OCI-LY3 (cell line): ENCODE measurements around the gene TMEFF2.

Experiments used
- H2AFZ ChIP-seq: fragments of 200-600, 300-600 bp; shearing (Covaris generic); 2 replicates; pipeline ENCODE4 v1.6.0; 2014; ENCODE audit warnings: antibody characterized with exemption, low read depth, low read length
- H3K27ac ChIP-seq: fragments of 200-600, 300-600 bp; sonication (generic); 2 replicates; pipeline ENCODE4 v1.5.1; 2014; ENCODE audit warnings: mild to moderate bottlenecking, low read length, moderate library complexity, mixed read lengths
- H3K27me3 ChIP-seq: fragments of 200-600, 300-600 bp; sonication (generic); 2 replicates; pipeline ENCODE4 v1.6.1; 2014; ENCODE audit warnings: low read depth, low read length, mixed read lengths
- H3K36me3 ChIP-seq: fragments of 200-600, 300-600 bp; sonication (generic); replicated peaks from 2 replicates; pipeline ENCODE3; 2014; ENCODE audit warnings: low read depth, low read length, mixed read lengths
- H3K4me1 ChIP-seq: fragments of 300-600, 200-600 bp; sonication (generic); 2 replicates; pipeline ENCODE4 v1.6.1; 2014; ENCODE audit warnings: low read length, mixed read lengths
- H3K4me2 ChIP-seq: fragments of 200-600, 300-600 bp; sonication (generic); 2 replicates; pipeline ENCODE4 v1.6.1; 2014; ENCODE audit warnings: low read length, mixed read lengths
- H3K4me3 ChIP-seq: fragments of 300-600, 200-600 bp; sonication (generic); 2 replicates; pipeline ENCODE4 v1.5.1; 2014; ENCODE audit warnings: antibody characterized with exemption, mild to moderate bottlenecking, low read length, moderate library complexity
- H3K79me2 ChIP-seq: fragments of 300-600, 200-600 bp; shearing (Covaris generic); 2 replicates; pipeline ENCODE4 v1.6.1; 2014; ENCODE audit warnings: mild to moderate bottlenecking, low read length, mixed read lengths
- H3K9ac ChIP-seq: fragments of 300-600, 200-600 bp; shearing (Covaris generic); 2 replicates; pipeline ENCODE4 v1.6.0; 2014; ENCODE audit warnings: mild to moderate bottlenecking, low read length, moderate library complexity
- H3K9me3 ChIP-seq: fragments of 200-600, 300-600 bp; shearing (Covaris generic); 2 replicates; pipeline ENCODE4 v1.6.1; 2014; ENCODE audit warnings: low read length, mixed read lengths; ENCODE audit not compliant: insufficient read depth
- H4K20me1 ChIP-seq: fragments of 200-600, 300-600 bp; sonication (generic); 2 replicates; pipeline ENCODE4 v1.6.1; 2016; ENCODE audit warnings: low read length, mixed read lengths; ENCODE audit not compliant: insufficient read depth
- EZH2phosphoT487 ChIP-seq: fragments of 200-600 bp; shearing (Covaris generic); IDR thresholded peaks from 2 replicates; pipeline ENCODE4 v1.6.1; 2018; ENCODE audit warnings: antibody characterized with exemption, mixed run types, low read depth
- TF ChIP-seq, protein P1 (sequence below): fragments of 200-600, 300-600 bp; sonication (generic); IDR thresholded peaks from 2 replicates; pipeline ENCODE4 v1.5.1; 2014; ENCODE audit warnings: antibody characterized with exemption, low read length, low read depth

Gene TMEFF2

DNA sequence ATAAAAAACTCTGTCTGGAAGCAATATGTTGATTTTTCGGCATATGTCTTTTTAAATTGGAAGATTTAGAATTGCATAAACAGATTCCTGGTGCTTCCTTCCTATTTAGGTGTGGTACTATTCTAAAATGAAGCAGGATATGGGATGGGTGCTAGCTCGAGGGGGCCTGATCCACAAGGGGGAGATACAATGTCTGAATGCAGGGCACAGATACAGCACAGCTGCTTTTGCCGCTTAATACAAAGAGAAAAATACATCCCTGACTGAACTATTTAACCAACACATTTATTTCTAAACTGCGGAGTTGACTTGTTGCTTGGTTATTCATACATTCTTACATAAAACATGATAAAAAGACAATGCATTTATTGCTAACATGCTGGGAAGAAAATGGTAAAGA lies 169.1 kb downstream of the TMEFF2 start:
- TF ChIP-seq, protein P1, sequence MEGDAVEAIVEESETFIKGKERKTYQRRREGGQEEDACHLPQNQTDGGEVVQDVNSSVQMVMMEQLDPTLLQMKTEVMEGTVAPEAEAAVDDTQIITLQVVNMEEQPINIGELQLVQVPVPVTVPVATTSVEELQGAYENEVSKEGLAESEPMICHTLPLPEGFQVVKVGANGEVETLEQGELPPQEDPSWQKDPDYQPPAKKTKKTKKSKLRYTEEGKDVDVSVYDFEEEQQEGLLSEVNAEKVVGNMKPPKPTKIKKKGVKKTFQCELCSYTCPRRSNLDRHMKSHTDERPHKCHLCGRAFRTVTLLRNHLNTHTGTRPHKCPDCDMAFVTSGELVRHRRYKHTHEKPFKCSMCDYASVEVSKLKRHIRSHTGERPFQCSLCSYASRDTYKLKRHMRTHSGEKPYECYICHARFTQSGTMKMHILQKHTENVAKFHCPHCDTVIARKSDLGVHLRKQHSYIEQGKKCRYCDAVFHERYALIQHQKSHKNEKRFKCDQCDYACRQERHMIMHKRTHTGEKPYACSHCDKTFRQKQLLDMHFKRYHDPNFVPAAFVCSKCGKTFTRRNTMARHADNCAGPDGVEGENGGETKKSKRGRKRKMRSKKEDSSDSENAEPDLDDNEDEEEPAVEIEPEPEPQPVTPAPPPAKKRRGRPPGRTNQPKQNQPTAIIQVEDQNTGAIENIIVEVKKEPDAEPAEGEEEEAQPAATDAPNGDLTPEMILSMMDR: no peak
- no peak for TF ChIP-seq EZH2phosphoT487
- Histone ChIP-seq H3K27ac (no peak overlapping the region), H3K36me3 (no peaks in the 10 kb centered on the region), H3K4me2 (no peak overlapping the region), H4K20me1 (no peaks in the 10 kb centered on the region), H3K27me3 (no peaks in the 10 kb centered on the region), H2AFZ (no peak overlapping the region), H3K79me2 (no peaks in the 10 kb centered on the region), H3K9ac (no peak overlapping the region), H3K4me1 (no peaks in the 10 kb centered on the region), H3K9me3 (no peaks in the 10 kb centered on the region), H3K4me3 (no peak overlapping the region)

- Histone ChIP-seq H3K27ac (no peak overlapping the region), H3K4me2 (no peak overlapping the region), H3K9me3 (no peaks in the 10 kb centered on the region), H3K9ac (no peak overlapping the region), H3K4me3 (no peak overlapping the region), H4K20me1 (no peaks in the 10 kb centered on the region), H3K4me1 (no peaks in the 10 kb centered on the region), H3K79me2 (no peaks in the 10 kb centered on the region), H3K27me3 (no peaks in the 10 kb centered on the region), H3K36me3 (no peaks in the 10 kb centered on the region), H2AFZ (no peak overlapping the region)
- TF ChIP-seq, protein P1: no peak
- TF ChIP-seq EZH2phosphoT487: no peak
These were observed 171.7 kb downstream of the TMEFF2 start for GRCh38 chr2:192023006-192023405.

DNA sequence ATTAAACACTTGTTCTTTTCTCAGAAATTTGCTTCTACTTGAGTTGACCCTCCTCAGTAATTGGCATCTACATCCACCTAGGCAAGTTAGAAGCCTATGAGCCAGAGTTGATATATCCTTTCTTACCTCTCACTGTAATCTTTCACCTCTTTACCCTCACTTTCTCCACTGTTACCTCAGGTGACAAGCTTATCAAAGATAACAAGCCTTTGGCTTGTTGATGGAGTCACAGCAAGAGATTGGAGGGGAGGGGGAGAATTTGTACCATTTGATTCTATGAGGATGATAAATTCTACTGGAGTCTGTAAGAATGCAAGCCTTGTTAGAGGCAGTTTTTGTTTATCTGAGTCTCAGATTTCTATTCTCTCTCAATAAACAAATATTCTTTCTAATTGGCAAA lies 176.9 kb downstream of the TMEFF2 start:
- Histone ChIP-seq H3K27ac (no peak overlapping the region), H3K9me3 (no peaks in the 10 kb centered on the region), H3K4me3 (no peak overlapping the region), H2AFZ (no peak overlapping the region), H3K9ac (no peak overlapping the region), H3K4me2 (no peak overlapping the region), H3K36me3 (no peaks in the 10 kb centered on the region), H3K4me1 (no peaks in the 10 kb centered on the region), H4K20me1 (no peaks in the 10 kb centered on the region), H3K27me3 (no peaks in the 10 kb centered on the region), H3K79me2 (no peaks in the 10 kb centered on the region)
- TF ChIP-seq, protein P1: no peak
- TF ChIP-seq EZH2phosphoT487: no peak

DNA sequence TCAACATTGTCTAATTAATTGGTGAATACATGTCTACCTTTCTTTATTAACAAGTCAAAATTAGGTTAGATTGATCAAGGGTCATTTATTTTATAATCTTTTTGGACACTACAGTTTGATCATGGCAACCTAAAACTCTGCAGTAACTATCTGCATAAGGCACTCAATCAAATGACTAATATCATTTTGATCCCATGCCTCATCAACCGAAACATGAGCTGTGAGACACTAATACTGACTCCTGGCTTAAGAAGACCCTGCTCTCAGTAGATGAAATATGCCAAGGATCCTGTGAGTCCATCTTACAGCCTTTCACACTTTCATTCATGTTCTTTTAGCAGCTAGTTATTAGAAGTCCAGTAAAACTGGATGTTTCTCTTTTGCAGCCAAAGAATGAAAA lies 178.5 kb downstream of the TMEFF2 start:
- no peaks in the 10 kb centered on the region for H4K20me1 ChIP-seq
- H3K4me1 ChIP-seq: no peaks in the 10 kb centered on the region
- H2AFZ ChIP-seq: no peak overlapping the region
- no peaks in the 10 kb centered on the region for H3K27me3 ChIP-seq
- H3K4me3 ChIP-seq: no peak overlapping the region
- no peaks in the 10 kb centered on the region for H3K9me3 ChIP-seq
- no peaks in the 10 kb centered on the region for H3K79me2 ChIP-seq
- TF ChIP-seq EZH2phosphoT487: no peak
- TF ChIP-seq, protein P1: no peak
- H3K36me3 ChIP-seq: no peaks in the 10 kb centered on the region
- H3K4me2 ChIP-seq: no peak overlapping the region
- no peak overlapping the region for H3K9ac ChIP-seq
- H3K27ac ChIP-seq: no peak overlapping the region
